Memory B cell (primary cell): Measurements from ENCODE around the gene C19orf47.

Experiments
- ATAC-seq: fragments of 150-1000 bp; cut with Tn5 transposase; 2 replicates; pipeline ENCODE4 v1.10.0; 2021; ENCODE audit warnings: low read depth, mild to moderate bottlenecking, moderate library complexity
- DNase-seq, 2 donors: peaks; one replicate each; pipeline ENCODE4 v3.0.0; 2022; ENCODE audit warnings: low spot score in 2 of 2
- H3K27ac Mint-ChIP-seq: one replicate; pipeline ENCODE4 v1.8.0; 2022; ENCODE audit warnings: mild to moderate bottlenecking, moderate library complexity, mixed read lengths
- H3K27me3 Mint-ChIP-seq: one replicate; pipeline ENCODE4 v1.8.0; 2022; ENCODE audit warnings: mixed read lengths
- H3K36me3 Mint-ChIP-seq: one replicate; pipeline ENCODE4 v1.8.0; 2022; ENCODE audit warnings: mild to moderate bottlenecking, mixed read lengths
- H3K4me1 Mint-ChIP-seq: one replicate; pipeline ENCODE4 v1.8.0; 2022; ENCODE audit warnings: mixed read lengths
- H3K4me3 Mint-ChIP-seq: one replicate; pipeline ENCODE4 v1.8.0; 2022; ENCODE audit warnings: mild to moderate bottlenecking, moderate library complexity, mixed read lengths
- H3K9me3 Mint-ChIP-seq: one replicate; pipeline ENCODE4 v1.8.0; 2022; ENCODE audit warnings: mixed read lengths

The C19orf47 gene

DNA sequence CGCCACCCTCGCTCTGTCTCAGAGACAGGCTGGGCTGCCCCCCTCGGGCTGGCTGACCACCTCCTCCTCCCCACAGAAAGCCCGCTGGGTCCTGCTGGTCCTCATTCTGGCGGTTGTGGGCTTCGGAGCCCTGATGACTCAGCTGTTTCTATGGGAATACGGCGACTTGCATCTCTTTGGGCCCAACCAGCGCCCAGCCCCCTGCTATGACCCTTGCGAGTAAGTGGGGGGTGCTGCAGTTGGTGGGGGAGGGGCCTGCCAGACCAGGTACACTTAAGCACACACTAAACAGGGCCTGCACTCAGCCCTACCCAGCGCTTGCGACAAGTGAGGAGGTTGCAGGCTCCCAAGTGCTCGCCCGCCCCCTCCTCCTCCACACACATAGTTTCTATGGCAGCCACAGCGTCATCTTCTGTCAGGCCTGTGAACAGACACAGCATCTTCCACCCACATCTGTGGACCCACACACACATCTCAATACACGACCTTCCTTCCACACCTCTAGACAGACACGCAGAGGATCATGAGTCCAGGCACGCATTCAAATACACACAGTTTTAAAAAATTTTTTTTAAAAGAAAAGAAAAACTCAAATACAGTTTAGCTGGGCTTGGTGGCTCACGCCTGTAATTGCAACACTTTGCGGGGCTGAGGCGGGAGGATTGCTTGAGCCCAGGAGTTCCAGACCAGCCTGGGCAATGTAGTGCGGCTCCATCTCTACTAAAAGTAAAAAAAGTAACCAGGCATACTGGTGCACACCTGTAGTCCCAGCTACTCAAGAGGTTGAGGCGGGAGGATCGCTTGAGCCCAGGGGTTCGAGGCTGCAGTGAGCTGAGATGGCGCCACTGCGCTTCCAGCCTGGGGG, 18.7 kb upstream of the C19orf47 start:
- H3K27me3 Mint-ChIP-seq, result no peaks in the 10 kb centered on the region
- no peak overlapping the region for H3K4me3 Mint-ChIP-seq
- no peak for DNase-seq
- H3K36me3 Mint-ChIP-seq, result peaks cover 12% of the 10 kb centered on the region
- H3K9me3 Mint-ChIP-seq, result no peaks in the 10 kb centered on the region
- H3K27ac Mint-ChIP-seq, result no peak overlapping the region
- H3K4me1 Mint-ChIP-seq, result peaks cover 14% of the 10 kb centered on the region
- no peak for ATAC-seq

DNA sequence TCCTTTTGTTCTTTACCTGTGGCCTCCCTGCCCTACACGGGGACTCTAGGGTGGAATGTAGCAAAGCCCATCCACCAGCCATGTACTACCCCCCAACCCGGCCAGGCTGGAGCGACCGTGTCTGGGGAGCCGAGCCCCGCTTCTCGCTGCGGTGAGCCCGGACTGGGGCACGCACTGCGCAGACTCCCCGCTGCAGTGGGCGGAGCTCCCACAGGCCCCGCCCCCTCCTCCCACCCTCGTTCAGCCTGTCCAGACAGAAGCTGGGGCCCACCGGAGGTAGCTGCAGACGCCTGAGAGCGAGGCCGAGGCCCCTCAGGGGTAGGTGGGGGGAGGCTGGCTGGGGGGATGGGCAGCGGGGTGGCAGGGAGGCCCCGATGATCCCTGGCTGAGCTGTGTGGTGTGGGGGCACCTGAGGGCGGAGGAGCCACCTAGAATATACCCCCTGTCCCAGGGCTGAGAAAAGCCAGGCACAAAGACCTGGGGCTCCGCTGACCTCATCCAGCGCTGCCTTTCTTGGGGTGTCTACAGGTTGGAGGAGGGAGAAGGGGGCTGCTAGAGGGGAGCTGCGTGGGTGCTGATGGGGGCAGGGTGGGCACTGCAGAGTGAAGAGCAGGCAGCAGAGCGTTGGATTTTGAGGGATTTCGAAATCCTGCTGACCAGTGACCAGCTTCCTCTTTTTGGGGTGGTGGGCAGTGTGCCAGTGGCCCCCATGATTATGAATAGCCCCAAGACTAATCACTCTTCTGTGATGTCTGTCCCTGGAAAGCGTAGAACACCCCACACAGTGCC, 17.6 kb upstream of the C19orf47 start:
- DNase-seq (no peak), ATAC-seq (peak; percentile 44)
- Mint-ChIP-seq H3K27me3 (no peaks in the 10 kb centered on the region), H3K36me3 (peaks cover 14% of the 10 kb centered on the region), H3K9me3 (no peaks in the 10 kb centered on the region), H3K27ac (no peak overlapping the region), H3K4me3 (no peak overlapping the region), H3K4me1 (peaks cover 13% of the 10 kb centered on the region)

- ATAC-seq (no peak), DNase-seq (no peak)
- no peaks in the 10 kb centered on the region for H3K27me3 Mint-ChIP-seq
- no peak overlapping the region for H3K4me3 Mint-ChIP-seq
- no peaks in the 10 kb centered on the region for H3K9me3 Mint-ChIP-seq
- H3K27ac Mint-ChIP-seq, result no peak overlapping the region
- peaks cover 13% of the 10 kb centered on the region for H3K36me3 Mint-ChIP-seq
- H3K4me1 Mint-ChIP-seq, result peaks cover 12% of the 10 kb centered on the region
These were observed 16.8 kb upstream of the C19orf47 start for GRCh38 chr19:40365010-40365409.

DNA sequence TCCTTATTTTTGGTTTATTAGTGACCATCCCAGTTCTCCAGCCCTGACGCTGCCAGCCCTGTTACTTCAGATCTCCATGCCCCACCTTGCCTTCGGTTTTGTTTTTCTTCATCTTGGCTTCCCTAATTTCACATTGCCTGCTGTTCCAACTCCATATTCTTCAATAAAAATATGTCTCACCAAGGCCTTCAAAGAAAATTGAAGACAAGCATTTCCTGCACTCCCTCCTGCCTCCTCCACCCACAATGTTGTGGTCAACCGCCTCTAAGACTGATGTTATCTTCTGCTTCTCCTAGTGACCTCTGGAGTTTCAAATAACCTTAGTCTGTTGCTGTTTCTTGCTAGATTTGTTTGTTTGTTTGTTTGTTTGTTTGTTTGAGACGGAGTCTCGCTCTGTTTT, 14.9 kb upstream of the C19orf47 start:
- ATAC-seq, result no peak
- Mint-ChIP-seq H3K9me3 (no peaks in the 10 kb centered on the region), H3K36me3 (peaks cover 15% of the 10 kb centered on the region), H3K4me3 (no peak overlapping the region), H3K4me1 (peaks cover 14% of the 10 kb centered on the region), H3K27ac (no peak overlapping the region), H3K27me3 (no peaks in the 10 kb centered on the region)
- DNase-seq, result no peak

GRCh38 chr19:40362160-40362559, 14.0 kb upstream of the C19orf47 start:
- H3K27me3 Mint-ChIP-seq, result no peaks in the 10 kb centered on the region
- no peak overlapping the region for H3K27ac Mint-ChIP-seq
- no peaks in the 10 kb centered on the region for H3K9me3 Mint-ChIP-seq
- ATAC-seq (no peak), DNase-seq (no peak)
- H3K4me3 Mint-ChIP-seq, result no peak overlapping the region
- H3K36me3 Mint-ChIP-seq, result peaks cover 16% of the 10 kb centered on the region
- H3K4me1 Mint-ChIP-seq, result peaks cover 18% of the 10 kb centered on the region

GRCh38 chr19:40360708-40361241, 12.6 kb upstream of the C19orf47 start:
- H3K4me3 Mint-ChIP-seq, result no peak overlapping the region
- peaks cover 26% of the 10 kb centered on the region for H3K4me1 Mint-ChIP-seq
- no peak for ATAC-seq
- no peak overlapping the region for H3K27ac Mint-ChIP-seq
- H3K27me3 Mint-ChIP-seq, result no peaks in the 10 kb centered on the region
- H3K36me3 Mint-ChIP-seq, result peaks cover 18% of the 10 kb centered on the region
- H3K9me3 Mint-ChIP-seq, result no peaks in the 10 kb centered on the region
- DNase-seq, result no peak

DNA sequence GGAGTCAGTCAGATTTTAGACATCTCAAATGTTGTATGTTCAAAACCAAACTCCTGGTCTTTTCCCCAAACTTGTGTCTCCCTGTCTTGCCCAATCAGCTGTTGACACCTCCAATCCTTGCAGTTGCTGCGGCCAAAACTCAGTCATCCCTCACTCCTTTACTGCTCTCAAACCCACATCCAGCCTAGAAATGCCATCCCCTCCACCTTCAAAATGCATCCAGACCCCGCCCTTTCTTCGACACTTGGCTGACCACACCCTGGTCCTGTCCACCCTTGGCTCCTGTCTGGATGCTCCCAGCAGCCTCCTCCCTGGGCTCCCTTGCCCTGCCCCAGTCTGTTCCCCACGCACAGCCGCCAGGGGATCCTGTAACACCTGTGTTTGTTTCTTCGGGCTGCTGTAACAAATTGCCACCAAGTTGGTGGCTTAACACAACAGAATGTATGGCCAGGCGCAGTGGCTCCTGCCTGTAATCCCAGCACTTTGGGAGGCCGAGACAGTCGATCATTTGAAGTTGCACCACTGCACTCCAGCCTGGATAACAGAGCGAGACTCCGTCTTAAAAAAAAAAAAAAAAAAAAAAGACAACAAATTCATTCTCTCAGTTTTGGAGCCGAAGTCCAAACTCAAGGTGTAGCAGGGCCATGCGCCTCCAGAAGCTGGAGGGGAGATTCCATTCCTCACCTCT, 12.0 kb upstream of the C19orf47 start:
- Mint-ChIP-seq H3K4me3 (no peak overlapping the region), H3K27ac (no peak overlapping the region), H3K27me3 (no peaks in the 10 kb centered on the region), H3K4me1 (peaks cover 28% of the 10 kb centered on the region), H3K9me3 (no peaks in the 10 kb centered on the region), H3K36me3 (peaks cover 18% of the 10 kb centered on the region)
- DNase-seq, result no peak
- no peak for ATAC-seq

- DNase-seq (peak; percentile 25 to 53), ATAC-seq (peak; percentile 99)
- Mint-ChIP-seq H3K4me1 (peaks cover 26% of the 10 kb centered on the region), H3K9me3 (no peaks in the 10 kb centered on the region), H3K27ac (no peak overlapping the region), H3K4me3 (peak overlapping the region; percentile 24), H3K27me3 (no peaks in the 10 kb centered on the region), H3K36me3 (peaks cover 20% of the 10 kb centered on the region)
These were observed 10.6 kb upstream of the C19orf47 start for GRCh38 chr19:40358773-40359172.

DNA sequence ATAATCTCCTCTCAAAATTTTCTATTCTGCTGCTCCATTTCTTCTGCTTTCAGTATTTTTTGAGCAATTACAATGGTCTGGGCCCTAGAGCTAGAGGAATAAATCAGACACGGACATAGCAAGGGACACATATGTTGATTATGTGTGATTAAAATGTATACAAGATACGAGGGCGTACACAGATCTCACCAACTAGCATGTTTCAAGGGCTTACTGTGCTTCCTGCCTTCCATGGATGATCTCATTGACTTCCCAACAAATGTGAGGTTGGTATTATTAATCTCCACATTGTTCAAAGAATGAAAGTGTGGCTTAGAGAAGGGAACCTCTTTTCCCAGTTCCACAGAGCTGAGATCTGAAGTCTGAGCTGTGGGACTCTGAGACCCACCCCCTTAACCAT, 9.4 kb upstream of the C19orf47 start:
- H3K27me3 Mint-ChIP-seq, result no peaks in the 10 kb centered on the region
- no peak overlapping the region for H3K27ac Mint-ChIP-seq
- ATAC-seq (no peak), DNase-seq (no peak)
- H3K4me1 Mint-ChIP-seq, result peaks cover 22% of the 10 kb centered on the region
- no peak overlapping the region for H3K4me3 Mint-ChIP-seq
- H3K36me3 Mint-ChIP-seq, result peaks cover 17% of the 10 kb centered on the region
- no peaks in the 10 kb centered on the region for H3K9me3 Mint-ChIP-seq

DNA sequence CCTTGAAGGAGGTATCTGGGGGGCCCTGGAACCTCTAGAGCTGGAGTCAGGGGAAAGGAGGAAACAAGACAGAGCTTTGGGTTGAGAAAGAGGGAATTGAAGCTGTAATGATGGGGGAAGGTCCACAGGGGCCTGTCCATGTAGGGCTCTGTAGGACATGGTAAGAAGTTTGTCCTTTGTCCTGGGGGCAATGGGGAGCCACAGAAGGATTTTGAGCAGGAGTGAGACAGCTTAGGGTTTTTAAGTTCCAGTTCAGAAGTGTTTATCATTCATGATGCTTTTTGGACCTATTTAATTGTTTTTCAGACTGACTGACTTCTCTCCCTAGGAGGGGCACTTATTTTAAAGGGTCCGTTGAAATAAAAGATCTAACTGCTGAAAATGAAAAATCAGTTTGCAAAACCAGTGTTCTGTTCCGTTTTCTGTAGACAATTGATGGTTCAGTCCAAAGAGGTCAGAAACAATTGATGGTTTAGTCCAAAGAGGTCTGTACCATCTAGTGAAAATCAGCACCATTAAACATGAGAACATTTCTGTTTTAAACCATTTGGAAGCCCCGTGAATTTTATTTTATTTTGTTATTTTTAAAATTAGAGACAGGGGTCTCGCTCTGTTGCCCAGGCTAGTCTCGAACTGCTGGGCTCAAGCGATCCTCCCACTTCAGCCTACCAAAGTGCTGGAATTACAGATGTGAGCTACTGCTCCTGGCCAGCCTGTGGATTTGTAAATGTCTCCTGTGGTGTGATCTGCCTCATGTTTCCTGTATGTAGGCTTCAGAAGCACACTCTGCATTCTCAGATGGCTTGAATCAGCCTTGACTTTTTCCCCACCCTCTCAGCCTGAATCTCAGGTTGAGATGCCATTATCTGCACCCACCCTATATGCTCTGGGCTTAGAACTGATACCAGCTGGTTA, 8.7 kb upstream of the C19orf47 start:
- H3K27me3 Mint-ChIP-seq, result no peaks in the 10 kb centered on the region
- peaks cover 22% of the 10 kb centered on the region for H3K4me1 Mint-ChIP-seq
- H3K4me3 Mint-ChIP-seq, result no peak overlapping the region
- H3K36me3 Mint-ChIP-seq, result peaks cover 12% of the 10 kb centered on the region
- ATAC-seq (no peak), DNase-seq (no peak)
- no peak overlapping the region for H3K27ac Mint-ChIP-seq
- no peaks in the 10 kb centered on the region for H3K9me3 Mint-ChIP-seq

- no peaks in the 10 kb centered on the region for H3K9me3 Mint-ChIP-seq
- ATAC-seq, result no peak
- no peak for DNase-seq
- no peaks in the 10 kb centered on the region for H3K27me3 Mint-ChIP-seq
- H3K36me3 Mint-ChIP-seq, result peaks cover 15% of the 10 kb centered on the region
- H3K4me3 Mint-ChIP-seq, result no peak overlapping the region
- H3K4me1 Mint-ChIP-seq, result peaks cover 20% of the 10 kb centered on the region
- peak overlapping the region; percentile 26 for H3K27ac Mint-ChIP-seq
These were observed 7.9 kb upstream of the C19orf47 start for GRCh38 chr19:40355975-40356680.

DNA sequence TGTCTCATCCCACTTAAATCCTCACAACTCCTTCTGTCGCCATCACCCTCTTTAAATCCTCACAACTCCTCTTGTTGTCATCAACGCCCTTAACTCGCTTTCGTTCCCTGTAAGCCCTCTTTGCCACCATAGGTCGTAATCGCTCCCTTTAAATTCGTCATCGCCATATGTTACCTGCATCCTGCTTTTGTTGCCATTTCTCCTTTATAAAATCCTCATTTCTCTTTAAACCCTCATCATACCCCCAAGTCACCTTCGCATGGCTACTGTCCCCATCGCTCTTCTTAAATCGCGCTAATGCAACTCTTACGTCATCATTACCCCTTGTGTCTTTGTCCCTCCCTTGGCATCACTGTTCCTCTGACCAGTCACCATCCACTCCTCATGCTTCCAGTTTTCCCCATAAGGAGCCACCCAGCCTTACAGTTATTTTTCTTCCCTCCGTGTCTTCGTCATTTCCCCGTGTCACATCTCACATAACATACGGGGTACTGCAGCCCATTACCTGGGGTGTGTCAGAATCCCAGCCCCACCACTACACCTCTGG, 837 bp upstream of the C19orf47 start:
- Mint-ChIP-seq H3K27me3 (no peaks in the 10 kb centered on the region), H3K27ac (peak overlapping the region; percentile 73), H3K4me1 (peaks cover 14% of the 10 kb centered on the region), H3K4me3 (peak overlapping the region; percentile 85), H3K9me3 (no peaks in the 10 kb centered on the region), H3K36me3 (peaks cover 4% of the 10 kb centered on the region)
- DNase-seq, result no peak
- no peak for ATAC-seq
